ENCODE measurements around the gene SMIM29.

Gene SMIM29

GRCh38 chr6:34240329-34241248 is 8.2 kb downstream of the SMIM29 start:
- TF ChIP-seq CTCF (IDR thresholded peaks at IDR 0.05; ENCODE audit: low read depth, low read length), result no peak
- no peak for DNase-seq (ENCODE audit: extremely low read depth, low read depth)

GRCh38 chr6:34239893-34240292 is 8.9 kb downstream of the SMIM29 start:
- no peak for DNase-seq (ENCODE audit: extremely low read depth, low read depth)
- TF ChIP-seq CTCF (IDR thresholded peaks at IDR 0.05; ENCODE audit: low read depth, low read length), result no peak

- no peak for TF ChIP-seq CTCF (IDR thresholded peaks at IDR 0.05; ENCODE audit: low read depth, low read length)
- DNase-seq (ENCODE audit: extremely low read depth, low read depth), result no peak
Measured at GRCh38 chr6:34239500-34239825, 9.3 kb downstream of the SMIM29 start.

GRCh38 chr6:34238585-34239499 is 10.0 kb downstream of the SMIM29 start:
- TF ChIP-seq CTCF (IDR thresholded peaks at IDR 0.05; ENCODE audit: low read depth, low read length), result no peak
- DNase-seq (ENCODE audit: extremely low read depth, low read depth), result no peak

GRCh38 chr6:34237722-34238584 is 10.9 kb downstream of the SMIM29 start:
- no peak for DNase-seq (ENCODE audit: extremely low read depth, low read depth)
- peak; percentile 21 for TF ChIP-seq CTCF (IDR thresholded peaks at IDR 0.05; ENCODE audit: low read depth, low read length)

- no peak for TF ChIP-seq CTCF (IDR thresholded peaks at IDR 0.05; ENCODE audit: low read depth, low read length)
- DNase-seq (ENCODE audit: extremely low read depth, low read depth), result no peak
Measured at GRCh38 chr6:34237316-34237721, 11.5 kb downstream of the SMIM29 start.

All from AG09319 (cell line).